Lower leg skin (tissue), 3 donors: ENCODE results near the gene BAZ1B.

Source experiments
- POLR2A ChIP-seq, 2 donors: fragments of 450-650 bp; IDR thresholded peaks; one replicate each; pipeline ENCODE4 v1.6.1; 2016 to 2017; ENCODE audit warnings: antibody characterized with exemption in 2 of 2, mild to moderate bottlenecking in 1 of 2, moderate library complexity in 1 of 2
- TF ChIP-seq, protein P1 (sequence below), 3 donors: fragments of 450-650 bp; IDR thresholded peaks; one replicate each; pipeline ENCODE4 v1.5.1; 2016; ENCODE audit warnings: antibody characterized with exemption in 3 of 3, mild to moderate bottlenecking in 3 of 3, moderate library complexity in 2 of 3

DNA sequence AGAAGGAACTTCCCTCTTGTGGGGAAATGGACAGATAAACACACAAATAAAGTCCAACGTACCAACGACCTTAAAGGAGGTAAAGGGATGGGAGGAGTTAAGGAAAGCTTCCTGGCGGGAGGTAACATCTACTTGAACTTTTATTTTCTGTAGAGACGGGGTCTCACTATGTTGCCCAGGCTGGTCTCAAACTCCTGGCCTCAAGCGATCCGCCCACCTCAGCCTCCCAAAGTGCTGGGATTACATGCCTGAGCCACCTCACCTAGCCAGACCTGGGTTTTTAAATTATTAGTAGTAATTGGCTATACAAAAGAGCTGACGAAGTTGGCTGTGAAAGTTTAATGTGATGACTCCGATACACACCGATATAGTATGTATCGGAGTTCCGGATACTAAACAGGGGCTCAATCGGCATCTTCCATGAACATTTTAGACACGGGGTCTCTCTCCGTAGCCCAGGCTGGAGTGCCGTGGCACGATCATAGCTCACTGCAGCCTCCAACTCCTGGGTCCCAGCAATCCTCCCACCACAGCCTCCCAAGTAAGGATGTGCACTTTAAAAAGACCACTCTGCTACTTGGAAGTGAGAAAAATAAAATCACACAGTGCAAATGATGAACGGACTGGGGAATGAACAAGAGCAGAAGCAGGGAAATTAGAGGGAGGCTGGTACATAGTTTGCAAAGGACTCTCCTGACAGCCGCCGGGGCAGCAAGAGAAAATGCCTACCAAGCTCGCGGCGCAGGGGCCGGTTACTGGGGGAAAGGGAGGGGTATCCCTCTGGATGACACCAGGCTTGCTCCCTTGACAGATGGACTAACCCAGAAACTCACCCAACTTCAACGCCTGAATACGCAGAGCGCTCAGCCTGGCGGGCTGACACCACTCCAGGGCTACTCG lies 34.4 kb upstream of the BAZ1B start:
- TF ChIP-seq, protein P1, sequence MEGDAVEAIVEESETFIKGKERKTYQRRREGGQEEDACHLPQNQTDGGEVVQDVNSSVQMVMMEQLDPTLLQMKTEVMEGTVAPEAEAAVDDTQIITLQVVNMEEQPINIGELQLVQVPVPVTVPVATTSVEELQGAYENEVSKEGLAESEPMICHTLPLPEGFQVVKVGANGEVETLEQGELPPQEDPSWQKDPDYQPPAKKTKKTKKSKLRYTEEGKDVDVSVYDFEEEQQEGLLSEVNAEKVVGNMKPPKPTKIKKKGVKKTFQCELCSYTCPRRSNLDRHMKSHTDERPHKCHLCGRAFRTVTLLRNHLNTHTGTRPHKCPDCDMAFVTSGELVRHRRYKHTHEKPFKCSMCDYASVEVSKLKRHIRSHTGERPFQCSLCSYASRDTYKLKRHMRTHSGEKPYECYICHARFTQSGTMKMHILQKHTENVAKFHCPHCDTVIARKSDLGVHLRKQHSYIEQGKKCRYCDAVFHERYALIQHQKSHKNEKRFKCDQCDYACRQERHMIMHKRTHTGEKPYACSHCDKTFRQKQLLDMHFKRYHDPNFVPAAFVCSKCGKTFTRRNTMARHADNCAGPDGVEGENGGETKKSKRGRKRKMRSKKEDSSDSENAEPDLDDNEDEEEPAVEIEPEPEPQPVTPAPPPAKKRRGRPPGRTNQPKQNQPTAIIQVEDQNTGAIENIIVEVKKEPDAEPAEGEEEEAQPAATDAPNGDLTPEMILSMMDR (IDR thresholded peaks at IDR 0.05) = no peak
- TF ChIP-seq POLR2A (IDR thresholded peaks at IDR 0.05) = no peak
